Hippocampal formation (tissue), 2 donors: ENCODE results near the gene XPOT.
"Not testable (repeated sequence)": the region's sequence is repeated elsewhere in the genome, so short reads cannot be mapped to it uniquely, and the experiment has no call there.

ENCODE experiments used
- DNase-seq, 2 donors: peaks; one replicate each; lab custom pipeline; 2025; lab: John Stamatoyannopoulos, UW

Gene XPOT

GRCh38 chr12:64403707-64404469, at the start of gene XPOT:
Gene XPOT (plus strand): TSS chr12:64404392. CDS start chr12:64410036, 5,644 bp downstream.
- DNase-seq, result peak; percentile 88 to 89

- not testable (repeated sequence) for DNase-seq
Measured at GRCh38 chr12:64356209-64356608, 48.0 kb upstream of the XPOT start.

GRCh38 chr12:64361173-64361572, 43.0 kb upstream of the XPOT start:
- DNase-seq, result not testable (repeated sequence)

- DNase-seq, result no peak
Measured at GRCh38 chr12:64362721-64363305, 41.4 kb upstream of the XPOT start.

- DNase-seq, result no peak
Measured at GRCh38 chr12:64383675-64384074, 20.5 kb upstream of the XPOT start.

- no peak for DNase-seq
Measured at GRCh38 chr12:64385019-64385418, 19.2 kb upstream of the XPOT start.

GRCh38 chr12:64385468-64385867, 18.7 kb upstream of the XPOT start:
- no peak for DNase-seq

- DNase-seq, result no peak
Measured at GRCh38 chr12:64387197-64387816, 16.9 kb upstream of the XPOT start.

- DNase-seq, result no peak
Measured at GRCh38 chr12:64389154-64389553, 15.0 kb upstream of the XPOT start.

GRCh38 chr12:64390275-64390851, 13.8 kb upstream of the XPOT start, which contains the start of gene C12orf56:
Gene C12orf56 (minus strand): TSS chr12:64390758. CDS start chr12:64390565, 193 bp downstream.
- no peak for DNase-seq

GRCh38 chr12:64392221-64392620, 12.0 kb upstream of the XPOT start:
- DNase-seq, result no peak

- no peak for DNase-seq
Measured at GRCh38 chr12:64395739-64396138, 8.5 kb upstream of the XPOT start.

- DNase-seq, result peak in 1 of 2 donors; percentile 31
Measured at GRCh38 chr12:64400041-64400440, 4.2 kb upstream of the XPOT start.

GRCh38 chr12:64402181-64402580, 2.0 kb upstream of the XPOT start:
- no peak for DNase-seq

GRCh38 chr12:64404470-64405256, 471 bp downstream of the XPOT start:
- peak in 1 of 2 donors; percentile 62 for DNase-seq

GRCh38 chr12:64407342-64408223, 3.4 kb downstream of the XPOT start:
- DNase-seq, result no peak

GRCh38 chr12:64411427-64411826, 7.2 kb downstream of the XPOT start:
- DNase-seq, result no peak

GRCh38 chr12:64412459-64412858, 8.3 kb downstream of the XPOT start:
- DNase-seq, result no peak

GRCh38 chr12:64413884-64414283, 9.7 kb downstream of the XPOT start:
- no peak for DNase-seq

GRCh38 chr12:64418209-64418608, 14.0 kb downstream of the XPOT start:
- no peak for DNase-seq

- no peak for DNase-seq
Measured at GRCh38 chr12:64419696-64420095, 15.5 kb downstream of the XPOT start.
